ENCODE results near the gene ANKRD42. TPM values are rescaled to one million over a fixed set of nuclear protein-coding genes. Genes with fewer than 3 reads are reported as not detected.

The ANKRD42 gene
- total RNA-seq, 1 experiment from 2014 or later = 11.0 TPM

DNA sequence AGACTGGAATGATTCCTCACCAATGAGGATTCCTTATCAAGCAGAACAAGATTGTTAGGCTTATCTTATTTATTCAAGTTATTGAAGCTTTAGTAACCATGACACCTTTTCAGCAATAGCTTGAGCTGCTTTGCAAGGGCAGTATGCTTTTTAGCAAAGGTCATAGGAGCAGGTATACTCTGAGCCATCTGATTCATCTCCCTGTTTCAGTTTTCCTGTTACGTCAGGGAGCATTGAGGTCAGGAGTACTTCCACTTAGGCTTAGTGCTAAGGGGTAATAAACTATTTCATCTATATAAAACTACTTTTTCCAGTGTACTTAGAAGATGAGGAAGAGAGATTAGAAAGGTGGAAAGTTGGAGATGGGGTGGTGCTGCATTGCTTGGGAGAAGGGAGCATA lies 17.7 kb upstream of the ANKRD42 start:
- Histone ChIP-seq H3K27me3 (replicated peaks; ENCODE audit: insufficient read depth, low read depth, low read length, poor library complexity) (no peaks in the 10 kb centered on the region), H3K4me1 (ENCODE audit: insufficient read depth, low read length, poor library complexity, severe bottlenecking) (peaks cover 8% of the 10 kb centered on the region), H3K9me3 (ENCODE audit: low read depth, low read length, poor library complexity, severe bottlenecking) (no peaks in the 10 kb centered on the region), H3K36me3 (ENCODE audit: insufficient read depth, low read length, poor library complexity, severe bottlenecking) (peaks cover 97% of the 10 kb centered on the region), H3K27ac (ENCODE audit: low read depth, low read length, poor library complexity, severe bottlenecking) (no peak overlapping the region), H3K4me3 (ENCODE audit: low read depth, low read length, poor library complexity, severe bottlenecking) (no peak overlapping the region)
- no peak for DNase-seq (ENCODE audit: low spot score)
- no peak for TF ChIP-seq EZH2 (IDR thresholded peaks at IDR 0.05; ENCODE audit: borderline replicate concordance, low read depth, low read length, poor library complexity, severe bottlenecking)
- TF ChIP-seq, protein P1, sequence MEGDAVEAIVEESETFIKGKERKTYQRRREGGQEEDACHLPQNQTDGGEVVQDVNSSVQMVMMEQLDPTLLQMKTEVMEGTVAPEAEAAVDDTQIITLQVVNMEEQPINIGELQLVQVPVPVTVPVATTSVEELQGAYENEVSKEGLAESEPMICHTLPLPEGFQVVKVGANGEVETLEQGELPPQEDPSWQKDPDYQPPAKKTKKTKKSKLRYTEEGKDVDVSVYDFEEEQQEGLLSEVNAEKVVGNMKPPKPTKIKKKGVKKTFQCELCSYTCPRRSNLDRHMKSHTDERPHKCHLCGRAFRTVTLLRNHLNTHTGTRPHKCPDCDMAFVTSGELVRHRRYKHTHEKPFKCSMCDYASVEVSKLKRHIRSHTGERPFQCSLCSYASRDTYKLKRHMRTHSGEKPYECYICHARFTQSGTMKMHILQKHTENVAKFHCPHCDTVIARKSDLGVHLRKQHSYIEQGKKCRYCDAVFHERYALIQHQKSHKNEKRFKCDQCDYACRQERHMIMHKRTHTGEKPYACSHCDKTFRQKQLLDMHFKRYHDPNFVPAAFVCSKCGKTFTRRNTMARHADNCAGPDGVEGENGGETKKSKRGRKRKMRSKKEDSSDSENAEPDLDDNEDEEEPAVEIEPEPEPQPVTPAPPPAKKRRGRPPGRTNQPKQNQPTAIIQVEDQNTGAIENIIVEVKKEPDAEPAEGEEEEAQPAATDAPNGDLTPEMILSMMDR (conservative IDR thresholded peaks at IDR 0.05; ENCODE audit: low read depth, low read length) = no peak
- ChIA-PET CTCF (no interaction called here), POLR2A (ENCODE audit: low non-redundant PET) (no interaction called here)
- intact Hi-C loops (cut with micrococcal nuclease; ENCODE audit: unreplicated experiment) = no loop called here
- BruUV-seq (replicated peaks) = no TSS peak

DNA sequence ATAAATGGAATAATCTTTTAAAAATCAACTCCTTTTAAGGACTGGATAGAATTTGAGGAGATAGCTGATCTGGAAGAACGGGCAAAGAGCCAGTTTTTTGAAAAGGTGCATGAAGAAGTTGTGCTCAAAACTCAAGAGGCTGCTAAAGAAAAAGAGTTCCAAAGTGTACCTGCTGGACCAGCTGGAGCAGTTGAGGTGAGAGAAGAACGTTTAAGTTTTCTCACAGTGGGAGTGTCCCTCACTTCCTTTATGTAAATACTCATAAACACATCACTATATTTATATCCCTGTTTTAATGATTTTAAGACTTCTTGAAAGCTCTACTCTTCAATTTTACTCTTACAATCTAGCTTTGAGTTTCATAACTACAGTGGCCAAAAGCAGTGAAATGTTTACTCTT lies 11.7 kb upstream of the ANKRD42 start:
- DNase-seq (ENCODE audit: low spot score) = no peak
- intact Hi-C loops (cut with micrococcal nuclease; ENCODE audit: unreplicated experiment) = no loop called here
- no peaks in the 10 kb centered on the region for H3K4me1 ChIP-seq (ENCODE audit: insufficient read depth, low read length, poor library complexity, severe bottlenecking)
- TF ChIP-seq EZH2 (IDR thresholded peaks at IDR 0.05; ENCODE audit: borderline replicate concordance, low read depth, low read length, poor library complexity, severe bottlenecking) = no peak
- TF ChIP-seq, protein P1 (conservative IDR thresholded peaks at IDR 0.05; ENCODE audit: low read depth, low read length) = no peak
- no peak overlapping the region for H3K4me3 ChIP-seq (ENCODE audit: low read depth, low read length, poor library complexity, severe bottlenecking)
- peaks cover 100% of the 10 kb centered on the region for H3K36me3 ChIP-seq (ENCODE audit: insufficient read depth, low read length, poor library complexity, severe bottlenecking)
- BruUV-seq (replicated peaks) = no TSS peak
- no peaks in the 10 kb centered on the region for H3K27me3 ChIP-seq (replicated peaks; ENCODE audit: insufficient read depth, low read depth, low read length, poor library complexity)
- H3K27ac ChIP-seq (ENCODE audit: low read depth, low read length, poor library complexity, severe bottlenecking) = no peak overlapping the region
- POLR2A ChIA-PET (ENCODE audit: low non-redundant PET) = no interaction called here
- CTCF ChIA-PET = no interaction called here
- H3K9me3 ChIP-seq (ENCODE audit: low read depth, low read length, poor library complexity, severe bottlenecking) = no peaks in the 10 kb centered on the region

DNA sequence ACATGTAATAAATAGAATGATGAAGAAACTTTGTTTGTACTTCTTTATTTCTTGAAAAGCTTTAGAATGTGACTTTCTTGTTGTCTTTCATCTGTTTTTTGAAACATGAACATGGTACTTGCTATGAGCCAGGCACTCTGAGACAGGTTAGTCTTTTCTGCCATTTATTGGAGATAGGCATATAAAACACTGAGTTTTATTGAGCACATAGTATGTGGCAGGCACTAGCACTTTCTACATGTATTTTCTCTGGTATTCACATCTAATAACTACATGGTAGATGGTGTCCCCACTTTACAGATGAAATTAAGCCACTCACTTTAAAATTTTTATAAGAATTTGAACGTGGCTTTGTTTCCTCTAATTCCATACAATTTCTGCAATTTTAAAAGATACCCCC lies 7.7 kb upstream of the ANKRD42 start:
- Histone ChIP-seq H3K27me3 (replicated peaks; ENCODE audit: insufficient read depth, low read depth, low read length, poor library complexity) (no peaks in the 10 kb centered on the region), H3K9me3 (ENCODE audit: low read depth, low read length, poor library complexity, severe bottlenecking) (no peaks in the 10 kb centered on the region), H3K4me1 (ENCODE audit: insufficient read depth, low read length, poor library complexity, severe bottlenecking) (no peaks in the 10 kb centered on the region), H3K27ac (ENCODE audit: low read depth, low read length, poor library complexity, severe bottlenecking) (no peak overlapping the region), H3K36me3 (ENCODE audit: insufficient read depth, low read length, poor library complexity, severe bottlenecking) (peaks cover 66% of the 10 kb centered on the region), H3K4me3 (ENCODE audit: low read depth, low read length, poor library complexity, severe bottlenecking) (no peak overlapping the region)
- CTCF ChIA-PET = no interaction called here
- TF ChIP-seq EZH2 (IDR thresholded peaks at IDR 0.05; ENCODE audit: borderline replicate concordance, low read depth, low read length, poor library complexity, severe bottlenecking) = no peak
- TF ChIP-seq, protein P1 (conservative IDR thresholded peaks at IDR 0.05; ENCODE audit: low read depth, low read length) = no peak
- no peak for DNase-seq (ENCODE audit: low spot score)
- intact Hi-C loops (cut with micrococcal nuclease; ENCODE audit: unreplicated experiment) = no loop called here
- POLR2A ChIA-PET (ENCODE audit: low non-redundant PET) = no interaction called here
- BruUV-seq (replicated peaks) = no TSS peak

Measured in A673 (cell line).